Activated T-cell treated with anti-CD3 and anti-CD28 coated beads, Interleukin-2, amount 50 U/mL, for 24 hours (primary cell): ENCODE data around the gene AOAH.
"Not testable (repeated sequence)": the region's sequence is repeated elsewhere in the genome, so short reads cannot be mapped to it uniquely, and the experiment has no call there.

Experiments
- DNase-seq: peaks from one replicate; pipeline ENCODE4 v3.0.0-alpha.2; 2020
- H3K27ac Mint-ChIP-seq: 2 replicates; pipeline ENCODE4 v1.8.0; 2020; ENCODE audit warnings: mild to moderate bottlenecking, mixed read lengths
- H3K27me3 Mint-ChIP-seq: 2 replicates; pipeline ENCODE4 v1.8.0; 2020; ENCODE audit warnings: mixed read lengths
- H3K36me3 Mint-ChIP-seq: 2 replicates; pipeline ENCODE4 v1.8.0; 2020; ENCODE audit warnings: low read depth, mixed read lengths
- H3K4me1 Mint-ChIP-seq: 2 replicates; pipeline ENCODE4 v1.8.0; 2020; ENCODE audit warnings: low read depth, mixed read lengths
- H3K4me3 Mint-ChIP-seq: 2 replicates; pipeline ENCODE4 v1.8.0; 2020; ENCODE audit warnings: mild to moderate bottlenecking, moderate library complexity, mixed read lengths
- H3K9me3 Mint-ChIP-seq: 2 replicates; pipeline ENCODE4 v1.8.0; 2020; ENCODE audit warnings: mixed read lengths

AOAH gene

GRCh38 chr7:36514289-36515243 is 209.7 kb downstream of the AOAH start:
- H3K9me3 Mint-ChIP-seq: no peaks in the 10 kb centered on the region
- H3K4me3 Mint-ChIP-seq: no peak overlapping the region
- peak overlapping the region; percentile 35 for H3K27ac Mint-ChIP-seq
- H3K4me1 Mint-ChIP-seq: peaks cover 9% of the 10 kb centered on the region
- H3K36me3 Mint-ChIP-seq: peaks cover 4% of the 10 kb centered on the region
- DNase-seq: no peak
- H3K27me3 Mint-ChIP-seq: no peaks in the 10 kb centered on the region

DNA sequence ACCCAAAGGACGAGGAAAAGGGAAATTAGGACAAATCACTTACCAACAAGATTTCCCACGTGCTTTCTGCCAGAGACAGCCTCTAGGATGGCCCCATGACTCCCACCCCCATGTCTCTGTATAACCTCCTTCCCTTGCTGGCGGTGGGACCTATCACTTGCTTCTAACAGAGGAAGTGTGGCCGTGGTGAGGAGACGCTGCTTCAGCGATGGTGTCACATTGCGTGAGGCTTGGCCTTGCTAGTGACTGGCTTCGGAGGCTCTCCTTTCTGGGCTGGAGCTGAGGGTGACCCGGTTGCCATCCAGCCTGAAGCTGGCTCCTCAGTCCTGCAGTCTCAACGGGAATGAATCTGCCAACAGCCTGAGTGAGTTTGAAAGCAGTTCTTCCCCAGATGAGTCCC is 210.9 kb downstream of the AOAH start:
- peak overlapping the region; percentile 20 for H3K27ac Mint-ChIP-seq
- H3K27me3 Mint-ChIP-seq: no peaks in the 10 kb centered on the region
- no peak for DNase-seq
- H3K4me1 Mint-ChIP-seq: peaks cover 9% of the 10 kb centered on the region
- peaks cover 4% of the 10 kb centered on the region for H3K36me3 Mint-ChIP-seq
- no peak overlapping the region for H3K4me3 Mint-ChIP-seq
- H3K9me3 Mint-ChIP-seq: no peaks in the 10 kb centered on the region

DNA sequence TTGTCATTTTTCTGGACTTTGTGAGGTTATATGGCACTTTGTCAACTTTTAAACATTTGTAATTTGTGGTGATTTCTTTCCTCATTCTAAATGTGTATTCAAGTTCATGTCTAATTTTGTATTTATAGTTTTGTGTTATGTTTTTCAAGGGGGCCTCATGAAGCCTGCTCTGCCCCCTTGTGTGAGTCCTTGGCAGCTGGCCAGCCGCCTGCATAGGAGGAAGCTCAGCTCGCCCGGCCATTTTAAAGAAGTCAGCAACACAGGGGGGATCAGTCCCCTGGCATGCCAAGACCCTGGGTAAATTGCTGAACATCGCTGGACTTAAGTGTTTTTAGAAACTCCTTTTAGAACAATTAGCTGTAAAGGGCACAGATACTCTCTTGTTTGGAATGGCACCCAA is 211.7 kb downstream of the AOAH start:
- Mint-ChIP-seq H3K4me3 (no peak overlapping the region), H3K4me1 (peaks cover 9% of the 10 kb centered on the region), H3K9me3 (no peaks in the 10 kb centered on the region), H3K36me3 (peaks cover 4% of the 10 kb centered on the region), H3K27me3 (no peaks in the 10 kb centered on the region), H3K27ac (no peak overlapping the region)
- no peak for DNase-seq

- Mint-ChIP-seq H3K4me3 (no peak overlapping the region), H3K4me1 (no peaks in the 10 kb centered on the region), H3K36me3 (peaks cover 4% of the 10 kb centered on the region), H3K27me3 (no peaks in the 10 kb centered on the region), H3K27ac (no peak overlapping the region), H3K9me3 (no peaks in the 10 kb centered on the region)
- DNase-seq: no peak
Measured at GRCh38 chr7:36509962-36510361, 214.3 kb downstream of the AOAH start.

DNA sequence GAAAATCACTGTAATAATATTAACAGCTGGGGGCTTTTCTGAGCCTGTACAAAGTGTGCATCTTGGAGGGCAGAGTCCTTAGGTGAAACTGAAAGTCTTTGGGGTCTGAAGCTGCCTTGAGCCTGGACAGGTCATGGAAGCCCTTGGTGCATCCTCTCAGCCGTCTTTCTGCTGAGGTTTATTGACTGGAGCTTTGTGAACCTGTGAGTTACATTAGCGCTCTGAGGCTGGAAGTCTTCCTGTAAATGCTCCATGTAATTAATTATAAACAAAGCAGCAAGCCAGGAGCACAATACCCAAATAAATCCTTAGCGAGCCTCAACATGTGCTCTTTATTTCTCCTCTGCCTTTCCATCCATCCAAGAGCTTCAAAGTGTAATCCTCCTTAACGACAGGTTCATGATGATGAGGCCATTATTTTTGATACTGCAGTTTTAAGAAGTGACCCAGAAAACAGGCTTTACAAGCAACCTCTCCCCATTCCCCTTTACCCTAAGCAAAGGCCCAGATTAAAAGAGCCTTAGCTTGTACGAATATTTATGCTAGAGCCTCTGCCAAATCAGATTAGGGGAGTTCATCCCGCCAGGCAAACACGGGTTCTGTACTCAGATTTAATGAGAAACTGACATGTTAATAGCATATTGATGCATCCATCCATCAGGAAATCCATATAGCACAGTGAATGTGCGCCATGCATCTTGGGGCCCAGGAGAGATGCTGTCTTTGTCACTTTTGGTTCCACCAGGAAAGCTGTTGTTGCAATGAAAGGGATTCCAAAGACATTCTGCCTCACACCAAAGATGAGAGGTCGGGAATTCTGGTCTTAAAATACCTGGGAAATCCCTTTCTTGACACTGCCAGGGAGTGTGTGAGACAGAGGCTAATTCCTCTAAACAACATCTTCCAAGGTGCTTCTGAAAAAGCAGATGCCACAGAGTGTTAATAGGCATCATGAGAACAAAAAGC is 216.5 kb downstream of the AOAH start:
- no peak overlapping the region for H3K27ac Mint-ChIP-seq
- H3K9me3 Mint-ChIP-seq: peaks cover 7% of the 10 kb centered on the region
- H3K4me1 Mint-ChIP-seq: no peaks in the 10 kb centered on the region
- no peaks in the 10 kb centered on the region for H3K27me3 Mint-ChIP-seq
- no peak overlapping the region for H3K4me3 Mint-ChIP-seq
- H3K36me3 Mint-ChIP-seq: no peaks in the 10 kb centered on the region
- no peak for DNase-seq

- Mint-ChIP-seq H3K27me3 (no peaks in the 10 kb centered on the region), H3K36me3 (no peaks in the 10 kb centered on the region), H3K4me3 (no peak overlapping the region), H3K9me3 (peaks cover 7% of the 10 kb centered on the region), H3K27ac (no peak overlapping the region), H3K4me1 (no peaks in the 10 kb centered on the region)
- DNase-seq: no peak
Measured at GRCh38 chr7:36506820-36507219, 217.5 kb downstream of the AOAH start.

DNA sequence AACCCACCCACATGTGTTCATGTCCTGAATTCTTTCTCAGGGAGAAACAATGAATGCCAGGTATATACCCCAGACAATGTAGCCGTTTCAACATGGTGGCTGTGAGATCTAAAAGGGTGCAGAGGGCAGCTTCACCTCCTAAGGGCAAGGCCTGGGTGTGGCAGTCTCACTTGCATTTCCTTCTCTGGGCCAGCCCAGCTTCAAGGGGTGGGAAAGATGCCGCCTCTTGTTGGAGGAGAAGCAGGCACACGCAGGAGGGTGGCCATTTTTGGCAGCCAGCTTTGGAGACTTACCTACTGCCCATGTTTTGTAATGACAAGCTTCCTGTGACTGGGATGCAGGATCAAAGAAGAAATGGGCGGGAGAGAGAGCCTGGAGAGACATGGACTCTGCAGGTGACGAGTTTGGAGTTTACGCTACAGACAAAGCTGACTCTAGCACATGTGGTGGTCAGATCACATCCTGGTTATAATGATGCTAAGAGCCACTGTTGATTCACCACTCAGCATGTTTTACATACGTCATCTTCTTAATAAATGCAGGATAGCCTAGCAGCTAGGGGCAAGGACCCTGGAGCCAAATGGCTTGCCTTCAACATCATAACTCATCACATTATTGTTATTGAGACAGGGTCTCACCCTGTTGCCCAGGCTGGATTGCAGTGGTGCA is 218.0 kb downstream of the AOAH start:
- DNase-seq: no peak
- H3K4me1 Mint-ChIP-seq: no peaks in the 10 kb centered on the region
- peaks cover 7% of the 10 kb centered on the region for H3K9me3 Mint-ChIP-seq
- H3K4me3 Mint-ChIP-seq: no peak overlapping the region
- no peak overlapping the region for H3K27ac Mint-ChIP-seq
- H3K27me3 Mint-ChIP-seq: no peaks in the 10 kb centered on the region
- no peaks in the 10 kb centered on the region for H3K36me3 Mint-ChIP-seq

- H3K4me3 Mint-ChIP-seq, H3K27me3 Mint-ChIP-seq, H3K36me3 Mint-ChIP-seq, H3K27ac Mint-ChIP-seq, H3K9me3 Mint-ChIP-seq, DNase-seq, H3K4me1 Mint-ChIP-seq: not testable (repeated sequence)
Measured at GRCh38 chr7:36504617-36505016, 219.7 kb downstream of the AOAH start.

DNA sequence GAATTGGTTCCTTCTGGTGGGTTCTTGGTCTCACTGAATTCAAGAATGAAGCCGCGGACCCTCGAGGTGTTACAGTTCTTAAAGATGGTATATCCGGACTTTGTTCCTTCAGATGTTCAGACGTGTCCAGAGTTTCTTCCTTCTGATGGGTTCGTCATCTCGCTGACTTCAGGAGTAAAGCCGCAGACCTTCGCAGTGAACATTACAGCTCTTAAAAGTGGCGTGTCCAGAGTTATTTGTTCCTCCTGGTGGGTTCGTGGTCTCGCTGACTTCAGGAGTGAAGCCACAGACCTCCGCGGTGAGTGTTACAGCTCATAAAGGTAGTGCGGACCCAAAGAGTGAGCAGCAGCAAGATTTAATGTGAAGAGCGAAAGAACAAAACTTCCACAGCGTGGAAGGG is 220.1 kb downstream of the AOAH start:
- DNase-seq, H3K4me1 Mint-ChIP-seq, H3K36me3 Mint-ChIP-seq, H3K27me3 Mint-ChIP-seq, H3K4me3 Mint-ChIP-seq, H3K9me3 Mint-ChIP-seq, H3K27ac Mint-ChIP-seq: not testable (repeated sequence)

- H3K9me3 Mint-ChIP-seq: no peaks in the 10 kb centered on the region
- H3K27ac Mint-ChIP-seq: no peak overlapping the region
- no peak for DNase-seq
- H3K27me3 Mint-ChIP-seq: peaks cover 8% of the 10 kb centered on the region
- H3K4me1 Mint-ChIP-seq: peaks cover 2% of the 10 kb centered on the region
- H3K4me3 Mint-ChIP-seq: no peak overlapping the region
- no peaks in the 10 kb centered on the region for H3K36me3 Mint-ChIP-seq
Measured at GRCh38 chr7:36497775-36498174, 226.5 kb downstream of the AOAH start.

DNA sequence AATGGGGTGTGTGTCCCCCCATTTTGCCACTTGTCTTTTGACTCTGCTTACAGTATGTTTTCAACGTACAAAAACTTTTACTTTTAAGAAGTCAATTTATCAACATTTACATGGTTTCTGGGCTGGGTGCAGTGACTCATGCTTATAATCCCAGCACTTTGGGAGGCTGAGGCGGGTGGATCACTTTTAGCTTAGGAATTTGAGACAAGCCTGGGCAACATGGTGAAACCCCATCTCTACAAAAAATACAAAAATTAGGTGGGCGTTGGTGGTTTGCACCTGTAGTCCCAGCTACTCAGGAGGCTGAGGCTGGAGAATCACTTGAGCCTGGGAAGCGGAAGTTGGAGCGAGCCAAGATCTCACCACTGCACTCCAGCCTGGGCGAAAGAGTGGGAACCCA is 227.1 kb downstream of the AOAH start:
- not testable (repeated sequence) for H3K9me3 Mint-ChIP-seq, H3K27ac Mint-ChIP-seq, H3K4me3 Mint-ChIP-seq, H3K27me3 Mint-ChIP-seq, DNase-seq, H3K36me3 Mint-ChIP-seq, H3K4me1 Mint-ChIP-seq

GRCh38 chr7:36496576-36496975 is 227.7 kb downstream of the AOAH start:
- Mint-ChIP-seq H3K9me3 (no peaks in the 10 kb centered on the region), H3K27me3 (peaks cover 8% of the 10 kb centered on the region), H3K36me3 (no peaks in the 10 kb centered on the region), H3K4me1 (peaks cover 2% of the 10 kb centered on the region), H3K4me3 (no peak overlapping the region), H3K27ac (no peak overlapping the region)
- DNase-seq: no peak

DNA sequence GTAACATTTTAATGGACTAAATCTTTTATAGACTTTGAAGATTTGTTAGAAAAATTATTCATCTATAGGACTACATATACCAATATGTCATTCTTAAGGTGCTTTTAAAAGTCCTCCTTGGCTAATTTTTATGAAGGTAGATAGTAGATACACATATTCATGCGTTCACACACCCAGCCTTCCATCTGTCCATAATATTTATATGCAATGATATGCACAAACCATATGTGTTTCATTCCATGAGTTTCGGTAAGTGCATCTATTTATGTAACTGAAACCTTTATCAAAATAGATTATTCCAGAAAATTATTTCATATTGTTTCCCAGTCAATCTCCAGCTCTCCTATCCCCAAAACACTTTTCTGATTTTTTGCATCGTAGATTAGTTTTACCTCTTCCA is 233.0 kb downstream of the AOAH start:
- Mint-ChIP-seq H3K4me3 (no peak overlapping the region), H3K9me3 (no peaks in the 10 kb centered on the region), H3K27me3 (no peaks in the 10 kb centered on the region), H3K36me3 (no peaks in the 10 kb centered on the region), H3K27ac (no peak overlapping the region), H3K4me1 (peaks cover 2% of the 10 kb centered on the region)
- DNase-seq: no peak

DNA sequence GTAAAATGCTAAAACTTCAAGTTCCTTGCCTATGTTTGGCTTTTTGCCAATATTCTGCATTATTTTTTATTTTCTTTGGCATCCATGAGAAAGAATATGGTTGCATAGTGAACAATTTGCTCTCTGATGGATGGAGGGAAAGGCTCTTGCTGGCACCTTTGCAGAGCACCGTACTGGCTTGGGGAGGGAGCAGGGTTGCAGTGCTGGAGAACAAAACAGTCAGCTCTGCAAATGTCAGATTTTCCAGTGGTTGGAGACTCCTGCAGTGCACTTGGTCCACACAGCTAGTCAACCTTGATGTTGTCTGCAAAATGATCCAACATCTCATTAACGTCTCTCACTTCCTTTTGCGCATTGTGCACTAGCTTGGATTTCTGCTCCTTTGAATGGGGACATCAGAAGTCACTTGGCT is 233.9 kb downstream of the AOAH start:
- Mint-ChIP-seq H3K36me3 (no peaks in the 10 kb centered on the region), H3K4me1 (peaks cover 2% of the 10 kb centered on the region), H3K9me3 (no peaks in the 10 kb centered on the region), H3K27ac (no peak overlapping the region), H3K27me3 (no peaks in the 10 kb centered on the region), H3K4me3 (no peak overlapping the region)
- DNase-seq: no peak
